PFSK-1 (cell line): ENCODE results near the gene RGS12.

Source experiments
- REST ChIP-seq, 2 experiments: IDR thresholded peaks; 2 replicates each; pipeline versions ENCODE4 v1.6.1 to v1.8.0; 2011 to 2012; ENCODE audit warnings: low read depth in 2 of 2, low read length in 2 of 2, control low read depth in 1 of 2, inconsistent platforms in 1 of 2, mild to moderate bottlenecking in 1 of 2, moderate library complexity in 1 of 2; ENCODE audit not compliant: insufficient read depth in 1 of 2
- SIN3A ChIP-seq: IDR thresholded peaks from 2 replicates; pipeline ENCODE4 v1.6.1; 2012; ENCODE audit warnings: mild to moderate bottlenecking, low read length, moderate library complexity, borderline replicate concordance; ENCODE audit not compliant: insufficient read depth
- TAF1 ChIP-seq: IDR thresholded peaks from 2 replicates; pipeline ENCODE4 v1.6.1; 2012; ENCODE audit warnings: low read length, control low read depth, borderline replicate concordance; ENCODE audit not compliant: insufficient read depth

GRCh38 chr4:3307891-3308575 lies 15.2 kb downstream of the RGS12 start:
- TF ChIP-seq TAF1 (no peak), REST (IDR thresholded peaks at IDR 0.05; ENCODE audit: insufficient read depth in 1 of 2, low read depth in 2 of 2, low read length in 2 of 2) (no peak), SIN3A (no peak)
